Ishikawa (cell line): ENCODE results near the gene PDCD6IP.

Source experiments
- CREB1 ChIP-seq: IDR thresholded peaks from 2 replicates; pipeline ENCODE4 v1.6.1; 2012; ENCODE audit warnings: low read depth
- EGR1 ChIP-seq: IDR thresholded peaks from 2 replicates; pipeline ENCODE4 v1.6.1; 2012
- EP300 ChIP-seq: IDR thresholded peaks from 2 replicates; pipeline ENCODE4 v1.6.1; 2012; ENCODE audit warnings: borderline replicate concordance
- FOXM1 ChIP-seq: IDR thresholded peaks from 2 replicates; pipeline ENCODE4 v1.6.1; 2012; ENCODE audit warnings: low read depth, borderline replicate concordance
- MAX ChIP-seq: IDR thresholded peaks from 2 replicates; pipeline ENCODE4 v1.6.1; 2012
- NFIC ChIP-seq: IDR thresholded peaks from 2 replicates; pipeline ENCODE4 v1.6.1; 2012
- RAD21 ChIP-seq: IDR thresholded peaks from 2 replicates; pipeline ENCODE4 v1.6.1; 2012; ENCODE audit warnings: low read depth
- TAF1 ChIP-seq: IDR thresholded peaks from 2 replicates; pipeline ENCODE4 v1.6.1; 2012; ENCODE audit warnings: low read depth, mild to moderate bottlenecking
- TCF12 ChIP-seq: IDR thresholded peaks from 2 replicates; pipeline ENCODE4 v1.6.1; 2012; ENCODE audit warnings: low read depth
- ZBTB7A ChIP-seq: IDR thresholded peaks from 2 replicates; pipeline ENCODE4 v1.6.1; 2012; ENCODE audit warnings: low read depth
- TF ChIP-seq, protein P1 (sequence below): IDR thresholded peaks from 2 replicates; pipeline ENCODE4 v1.6.1; 2012; ENCODE audit warnings: low read depth, mild to moderate bottlenecking

- TF ChIP-seq EP300 (no peak), TAF1 (no peak), CREB1 (no peak), MAX (no peak), ZBTB7A (no peak), RAD21 (no peak), EGR1 (no peak), FOXM1 (no peak), TCF12 (no peak), NFIC (no peak)
- TF ChIP-seq, protein P1, sequence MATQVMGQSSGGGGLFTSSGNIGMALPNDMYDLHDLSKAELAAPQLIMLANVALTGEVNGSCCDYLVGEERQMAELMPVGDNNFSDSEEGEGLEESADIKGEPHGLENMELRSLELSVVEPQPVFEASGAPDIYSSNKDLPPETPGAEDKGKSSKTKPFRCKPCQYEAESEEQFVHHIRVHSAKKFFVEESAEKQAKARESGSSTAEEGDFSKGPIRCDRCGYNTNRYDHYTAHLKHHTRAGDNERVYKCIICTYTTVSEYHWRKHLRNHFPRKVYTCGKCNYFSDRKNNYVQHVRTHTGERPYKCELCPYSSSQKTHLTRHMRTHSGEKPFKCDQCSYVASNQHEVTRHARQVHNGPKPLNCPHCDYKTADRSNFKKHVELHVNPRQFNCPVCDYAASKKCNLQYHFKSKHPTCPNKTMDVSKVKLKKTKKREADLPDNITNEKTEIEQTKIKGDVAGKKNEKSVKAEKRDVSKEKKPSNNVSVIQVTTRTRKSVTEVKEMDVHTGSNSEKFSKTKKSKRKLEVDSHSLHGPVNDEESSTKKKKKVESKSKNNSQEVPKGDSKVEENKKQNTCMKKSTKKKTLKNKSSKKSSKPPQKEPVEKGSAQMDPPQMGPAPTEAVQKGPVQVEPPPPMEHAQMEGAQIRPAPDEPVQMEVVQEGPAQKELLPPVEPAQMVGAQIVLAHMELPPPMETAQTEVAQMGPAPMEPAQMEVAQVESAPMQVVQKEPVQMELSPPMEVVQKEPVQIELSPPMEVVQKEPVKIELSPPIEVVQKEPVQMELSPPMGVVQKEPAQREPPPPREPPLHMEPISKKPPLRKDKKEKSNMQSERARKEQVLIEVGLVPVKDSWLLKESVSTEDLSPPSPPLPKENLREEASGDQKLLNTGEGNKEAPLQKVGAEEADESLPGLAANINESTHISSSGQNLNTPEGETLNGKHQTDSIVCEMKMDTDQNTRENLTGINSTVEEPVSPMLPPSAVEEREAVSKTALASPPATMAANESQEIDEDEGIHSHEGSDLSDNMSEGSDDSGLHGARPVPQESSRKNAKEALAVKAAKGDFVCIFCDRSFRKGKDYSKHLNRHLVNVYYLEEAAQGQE: no peak
Measured at GRCh38 chr3:33829720-33830119, 31.3 kb downstream of the PDCD6IP start.
